HG03442 (cell line): ENCODE data around the gene THG1L.
"Not testable (repeated sequence)": the region's sequence is repeated elsewhere in the genome, so short reads cannot be mapped to it uniquely, and the experiment has no call there.

Experiments
- ATAC-seq: cut with Tn5 transposase; IDR thresholded peaks from one replicate; pipeline ENCODE4 v1.9.1; 2021; ENCODE audit warnings: mild to moderate bottlenecking, moderate library complexity; ENCODE audit not compliant: unreplicated experiment

The THG1L gene

GRCh38 chr5:157726607-157727006 lies 4.6 kb upstream of the THG1L start:
- ATAC-seq: not testable (repeated sequence)

DNA sequence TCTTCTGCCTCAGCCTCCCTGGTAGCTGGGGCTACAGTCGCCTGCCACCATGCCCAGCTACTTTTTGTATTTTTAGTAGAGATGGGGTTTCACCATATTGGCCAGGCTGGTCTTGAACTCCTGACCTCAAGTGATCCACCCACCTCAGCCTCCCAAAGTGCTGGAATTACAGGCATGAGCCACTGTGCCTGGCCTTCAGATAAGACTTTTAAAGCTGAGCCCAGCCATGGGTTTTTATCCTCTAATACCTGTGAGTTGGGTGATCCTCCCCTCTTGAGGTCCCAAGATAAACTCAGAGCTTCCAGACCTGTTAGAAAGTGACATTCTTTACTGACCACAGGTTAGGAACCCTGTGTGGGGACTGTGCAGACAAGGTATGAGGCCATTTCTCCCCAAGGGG lies 3.4 kb upstream of the THG1L start:
- not testable (repeated sequence) for ATAC-seq

DNA sequence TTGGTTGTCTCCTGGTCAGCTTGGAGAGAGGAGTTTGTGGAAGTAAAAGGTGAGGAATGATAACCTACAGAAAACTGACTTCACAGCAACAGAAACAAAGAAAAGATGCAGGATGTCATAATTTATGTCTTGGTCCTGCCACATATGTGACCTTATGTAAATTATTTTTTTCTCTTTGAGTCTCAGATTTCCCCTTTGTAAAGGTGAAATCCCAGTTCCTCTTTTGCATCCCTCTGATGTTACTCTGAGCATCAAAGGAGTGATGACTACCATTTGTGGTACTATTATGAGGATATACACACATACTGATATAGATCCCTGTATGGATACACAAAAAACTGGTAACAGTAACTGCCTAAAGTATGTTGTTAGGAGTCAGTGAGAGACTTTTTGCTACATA lies 1.4 kb upstream of the THG1L start:
- ATAC-seq: peak; percentile 64

- no peak for ATAC-seq
Observed at GRCh38 chr5:157730900-157731271, 334 bp upstream of the THG1L start.

- no peak for ATAC-seq
Observed at GRCh38 chr5:157732130-157732514, 902 bp downstream of the THG1L start.

DNA sequence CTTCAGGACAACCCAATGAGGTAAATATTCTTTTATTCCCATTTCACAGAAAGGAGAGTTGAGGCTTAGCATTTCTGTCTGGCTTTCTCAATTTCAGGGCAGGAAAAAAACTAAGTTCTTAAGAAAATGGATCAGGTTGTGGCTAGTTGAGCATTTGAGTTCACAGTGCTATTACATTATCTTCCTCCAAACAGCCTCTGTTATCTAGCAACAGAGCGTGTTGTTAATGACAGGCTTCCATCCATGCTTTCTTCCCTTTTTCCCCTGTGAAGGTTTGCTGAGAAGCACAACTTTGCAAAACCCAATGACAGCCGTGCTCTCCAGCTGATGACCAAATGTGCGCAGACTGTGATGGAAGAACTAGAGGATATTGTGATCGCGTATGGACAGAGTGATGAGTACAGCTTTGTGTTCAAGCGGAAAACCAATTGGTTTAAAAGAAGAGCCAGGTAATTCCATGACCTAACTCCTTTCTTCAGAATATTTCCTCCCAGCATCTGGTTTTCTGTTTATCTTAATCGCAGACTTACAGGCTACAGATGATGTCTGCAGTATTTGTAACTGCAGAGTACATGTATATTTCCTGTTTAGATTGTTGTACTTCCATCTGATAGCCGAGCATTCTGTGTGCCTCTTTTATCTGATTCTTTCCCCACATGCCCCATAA lies 1.5 kb downstream of the THG1L start:
- no peak for ATAC-seq

GRCh38 chr5:157734436-157734835 lies 3.2 kb downstream of the THG1L start:
- ATAC-seq: no peak

GRCh38 chr5:157735991-157736390 lies 4.8 kb downstream of the THG1L start:
- ATAC-seq: no peak

- ATAC-seq: no peak
Observed at GRCh38 chr5:157739388-157740228, 8.4 kb downstream of the THG1L start.

DNA sequence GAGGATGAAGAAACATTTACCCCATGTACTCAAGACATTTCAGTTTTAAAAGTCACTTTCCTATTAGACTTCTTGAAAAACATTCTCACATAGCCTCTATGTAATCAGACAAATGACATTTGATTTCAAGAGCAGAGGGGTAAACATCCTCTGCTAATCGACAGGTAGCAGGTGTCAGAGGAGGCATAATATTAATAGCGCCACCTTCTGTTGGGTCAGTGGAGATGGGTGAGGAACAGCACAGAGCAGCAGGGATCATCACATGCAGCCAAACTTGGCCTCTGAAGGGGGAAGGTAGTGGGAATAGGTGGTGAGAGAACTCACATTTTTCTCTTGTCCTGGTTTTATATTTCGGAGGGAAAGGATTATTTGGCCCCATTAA lies 9.0 kb downstream of the THG1L start:
- no peak for ATAC-seq

DNA sequence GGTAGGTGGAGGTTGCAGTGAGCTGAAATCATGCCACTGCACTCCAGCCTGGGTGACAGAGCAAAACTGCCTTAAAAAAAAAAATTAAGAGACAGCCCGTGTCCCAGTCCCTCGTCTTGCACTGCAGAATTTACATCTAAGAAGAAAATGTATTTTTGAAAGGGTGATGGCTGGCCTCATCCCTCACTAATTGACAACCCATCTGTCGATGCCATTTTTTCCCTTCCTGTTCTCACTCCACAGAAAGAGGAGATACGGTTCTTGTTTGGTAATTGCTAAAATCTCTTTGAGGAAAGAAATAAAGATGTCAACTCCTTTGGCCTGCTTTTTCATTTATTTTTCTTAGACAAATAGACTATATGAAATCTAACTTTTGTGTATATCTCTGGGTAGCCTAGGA lies 9.9 kb downstream of the THG1L start:
- ATAC-seq: no peak

GRCh38 chr5:157743163-157744050 lies 12.2 kb downstream of the THG1L start, which contains the start of gene LSM11:
Gene LSM11 (plus strand): TSS chr5:157743712. CDS start chr5:157743751, 39 bp downstream.
- ATAC-seq: peak; percentile 91

DNA sequence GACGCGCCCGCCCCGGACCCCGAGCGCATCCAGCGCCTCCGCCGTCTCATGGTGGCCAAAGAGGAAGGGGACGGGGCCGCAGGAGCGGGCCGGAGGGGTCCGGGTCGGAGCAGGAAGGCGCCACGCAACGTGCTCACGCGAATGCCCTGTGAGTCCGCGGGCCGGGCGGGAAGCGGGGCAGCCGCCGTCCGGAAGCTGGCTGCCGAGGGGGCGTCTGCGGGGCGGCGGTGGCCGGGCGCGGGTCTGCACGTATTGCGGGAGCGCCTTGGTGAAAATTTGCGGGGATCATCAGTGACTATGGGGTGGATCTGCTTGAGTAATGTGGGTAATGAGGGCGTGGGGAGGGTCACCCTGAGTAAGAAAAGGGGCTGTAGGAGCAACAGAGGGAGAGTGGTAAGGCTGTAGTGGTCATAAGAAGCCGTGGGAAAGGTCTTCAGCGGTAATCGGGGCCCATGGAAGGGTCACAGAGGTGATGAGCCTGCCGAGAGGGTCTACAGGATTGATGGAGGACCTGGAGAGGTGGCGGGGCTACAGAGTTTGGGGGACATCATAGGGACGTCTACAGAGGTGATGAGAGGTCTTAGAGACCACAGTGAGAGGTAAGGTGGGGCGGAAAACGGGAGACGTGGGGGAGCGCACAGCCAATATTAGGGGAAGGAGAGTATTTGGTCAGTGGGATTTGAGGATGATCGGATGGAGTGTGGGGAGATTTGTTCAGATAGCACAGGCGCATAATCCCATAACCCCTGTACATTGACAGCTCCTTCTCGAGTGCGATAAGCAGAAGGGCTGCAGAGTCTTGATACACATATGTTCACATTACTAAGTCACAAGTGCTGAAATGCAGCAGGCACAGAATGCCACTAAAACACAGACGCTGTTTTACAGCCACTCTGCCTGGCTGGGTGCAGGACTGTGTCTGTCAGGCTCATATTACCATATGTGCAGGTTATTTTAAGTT lies 13.1 kb downstream of the THG1L start:
- ATAC-seq: peak; percentile 18

GRCh38 chr5:157745041-157745456 lies 13.8 kb downstream of the THG1L start:
- no peak for ATAC-seq

DNA sequence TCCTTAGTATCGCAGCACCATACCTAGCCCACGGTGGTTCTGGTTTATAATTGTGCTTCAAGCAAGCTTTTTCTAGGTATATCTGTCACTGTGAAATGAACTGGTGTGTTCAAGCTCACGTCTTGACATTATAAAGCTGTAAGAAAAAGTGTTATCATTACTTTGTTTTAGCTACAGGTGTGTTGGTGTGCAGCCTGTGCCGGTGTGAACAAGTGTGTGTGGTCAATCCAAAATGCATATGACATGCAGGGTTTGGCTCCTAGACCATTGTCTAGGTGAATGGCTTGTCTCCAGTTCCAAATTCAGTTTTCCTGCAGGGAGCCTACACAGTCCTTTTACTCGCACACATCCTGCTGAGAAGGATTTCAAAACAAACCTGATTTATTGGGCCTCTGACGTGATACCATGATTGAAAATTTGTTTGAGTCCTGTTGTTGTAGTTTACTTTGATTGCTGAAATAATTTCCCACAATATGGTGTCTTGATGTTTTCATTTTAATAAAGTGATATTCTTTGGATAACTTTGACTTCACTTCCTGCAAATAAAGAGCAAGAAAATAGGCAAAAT lies 16.0 kb downstream of the THG1L start:
- no peak for ATAC-seq

GRCh38 chr5:157747766-157748700 lies 16.8 kb downstream of the THG1L start:
- no peak for ATAC-seq

DNA sequence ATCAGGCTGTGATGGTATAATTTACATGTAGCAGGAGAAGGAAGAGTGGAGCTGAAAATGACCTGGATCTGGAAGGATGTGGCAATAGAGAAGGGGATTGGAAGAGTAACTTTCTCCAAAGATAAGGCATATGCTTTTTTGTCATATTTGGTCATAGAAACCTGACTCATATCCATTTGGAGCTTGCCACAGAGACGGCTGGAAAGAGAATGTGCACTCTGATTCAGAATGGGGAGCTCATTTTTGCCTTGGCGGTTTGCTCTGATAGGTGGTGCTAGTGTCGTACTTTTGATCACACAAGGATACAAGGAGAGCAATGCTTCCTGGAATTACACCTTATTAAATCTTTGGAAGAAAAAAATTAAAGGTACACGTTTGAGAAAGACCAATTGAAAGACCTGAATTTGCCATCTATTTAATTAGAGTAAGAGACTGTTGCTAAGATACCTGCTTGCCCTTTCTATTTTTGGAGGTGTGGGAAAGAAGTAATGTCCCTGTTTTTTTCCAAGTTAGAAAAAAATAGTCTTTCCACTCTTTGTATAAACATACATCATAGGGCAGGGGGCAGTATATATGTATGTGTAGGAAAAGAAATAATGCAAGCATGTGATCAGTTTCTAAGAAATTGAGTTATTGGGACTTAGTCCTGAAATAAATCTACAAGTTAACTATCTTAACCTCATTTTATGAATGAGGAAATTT lies 17.7 kb downstream of the THG1L start:
- no peak for ATAC-seq

GRCh38 chr5:157749462-157749799 lies 18.2 kb downstream of the THG1L start:
- ATAC-seq: no peak
